Measurements from ENCODE around the gene AK8.

AK8 gene

GRCh38 chr9:132857616-132858342, 20.3 kb downstream of the AK8 start:
- no peak for DNase-seq

GRCh38 chr9:132857031-132857430, 21.1 kb downstream of the AK8 start:
- DNase-seq = no peak

GRCh38 chr9:132855904-132856303, 22.2 kb downstream of the AK8 start:
- DNase-seq = no peak

GRCh38 chr9:132854832-132855231, 23.3 kb downstream of the AK8 start:
- no peak for DNase-seq

GRCh38 chr9:132853482-132853881, 24.6 kb downstream of the AK8 start:
- DNase-seq = no peak

GRCh38 chr9:132849185-132849706, 28.8 kb downstream of the AK8 start:
- no peak for DNase-seq

GRCh38 chr9:132846918-132847515, 31.1 kb downstream of the AK8 start:
- DNase-seq = no peak

GRCh38 chr9:132846109-132846917, 31.8 kb downstream of the AK8 start:
- no peak for DNase-seq

GRCh38 chr9:132842124-132843044, 35.7 kb downstream of the AK8 start:
- no peak for DNase-seq

- DNase-seq = no peak
Observed at GRCh38 chr9:132840980-132841379, 37.1 kb downstream of the AK8 start.

- DNase-seq = no peak
Observed at GRCh38 chr9:132838291-132838690, 39.8 kb downstream of the AK8 start.

GRCh38 chr9:132837501-132838286, 40.4 kb downstream of the AK8 start:
- no peak for DNase-seq

- no peak for DNase-seq
Observed at GRCh38 chr9:132834343-132834742, 43.7 kb downstream of the AK8 start.

- no peak for DNase-seq
Observed at GRCh38 chr9:132833550-132834121, 44.4 kb downstream of the AK8 start.

GRCh38 chr9:132832171-132832881, 45.8 kb downstream of the AK8 start:
- DNase-seq = no peak

- DNase-seq = no peak
Observed at GRCh38 chr9:132828201-132828770, 49.8 kb downstream of the AK8 start.

- no peak for DNase-seq
Observed at GRCh38 chr9:132827366-132827765, 50.7 kb downstream of the AK8 start.

GRCh38 chr9:132826621-132827365, 51.3 kb downstream of the AK8 start:
- no peak for DNase-seq

GRCh38 chr9:132826131-132826530, 52.0 kb downstream of the AK8 start:
- DNase-seq = no peak

GRCh38 chr9:132825430-132825829, 52.7 kb downstream of the AK8 start:
- no peak for DNase-seq
